ENCODE measurements around the gene MRPL10. TPM values are rescaled to one million over a fixed set of nuclear protein-coding genes. Genes with fewer than 3 reads are reported as not detected.

MRPL10 gene
- total and polyA plus RNA-seq, 10 of the 15 experiments (the other 5 are each of a cell fraction or from before 2014, with no cell fraction given), result 18.9 to 61.9 (median 47.3) TPM

DNA sequence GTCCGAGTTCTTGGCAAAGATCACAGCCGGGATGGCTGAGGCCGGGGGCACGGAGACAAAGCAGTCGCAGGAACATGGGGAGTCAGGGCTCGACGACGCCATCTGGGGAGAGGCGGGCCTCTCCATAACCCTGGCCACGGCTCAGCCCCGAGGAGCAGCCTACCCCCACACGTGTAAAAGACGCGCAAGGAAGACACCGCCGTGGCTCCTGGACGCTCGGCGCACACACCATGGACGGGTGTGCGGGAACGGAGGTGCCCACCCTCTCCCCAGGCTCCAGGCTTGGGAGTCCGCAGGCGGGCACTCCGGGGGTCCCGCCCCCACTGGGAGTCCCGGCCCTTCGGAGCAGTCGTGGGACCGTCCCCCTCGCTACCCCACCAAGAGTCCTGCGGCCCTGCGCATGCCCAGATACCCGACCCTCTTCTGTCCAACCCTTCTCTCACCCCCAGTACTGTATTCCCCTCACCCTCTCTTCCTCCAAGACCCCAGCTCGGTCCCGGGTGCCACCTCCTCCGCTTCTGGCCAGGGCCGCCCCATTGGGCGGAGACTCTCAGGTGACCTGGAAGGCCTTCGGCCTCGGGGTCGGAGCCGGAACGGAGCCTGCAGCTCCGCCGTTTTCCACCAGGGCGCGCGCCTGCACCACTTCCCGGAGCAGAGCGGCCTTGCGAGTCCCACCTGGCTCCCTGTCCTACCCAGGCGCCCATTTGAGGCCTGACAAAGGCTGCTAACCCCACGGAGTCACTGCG, 9.6 kb upstream of the MRPL10 start, which contains the start of gene SCRN2 (continued):
- TF ChIP-seq, protein P1, sequence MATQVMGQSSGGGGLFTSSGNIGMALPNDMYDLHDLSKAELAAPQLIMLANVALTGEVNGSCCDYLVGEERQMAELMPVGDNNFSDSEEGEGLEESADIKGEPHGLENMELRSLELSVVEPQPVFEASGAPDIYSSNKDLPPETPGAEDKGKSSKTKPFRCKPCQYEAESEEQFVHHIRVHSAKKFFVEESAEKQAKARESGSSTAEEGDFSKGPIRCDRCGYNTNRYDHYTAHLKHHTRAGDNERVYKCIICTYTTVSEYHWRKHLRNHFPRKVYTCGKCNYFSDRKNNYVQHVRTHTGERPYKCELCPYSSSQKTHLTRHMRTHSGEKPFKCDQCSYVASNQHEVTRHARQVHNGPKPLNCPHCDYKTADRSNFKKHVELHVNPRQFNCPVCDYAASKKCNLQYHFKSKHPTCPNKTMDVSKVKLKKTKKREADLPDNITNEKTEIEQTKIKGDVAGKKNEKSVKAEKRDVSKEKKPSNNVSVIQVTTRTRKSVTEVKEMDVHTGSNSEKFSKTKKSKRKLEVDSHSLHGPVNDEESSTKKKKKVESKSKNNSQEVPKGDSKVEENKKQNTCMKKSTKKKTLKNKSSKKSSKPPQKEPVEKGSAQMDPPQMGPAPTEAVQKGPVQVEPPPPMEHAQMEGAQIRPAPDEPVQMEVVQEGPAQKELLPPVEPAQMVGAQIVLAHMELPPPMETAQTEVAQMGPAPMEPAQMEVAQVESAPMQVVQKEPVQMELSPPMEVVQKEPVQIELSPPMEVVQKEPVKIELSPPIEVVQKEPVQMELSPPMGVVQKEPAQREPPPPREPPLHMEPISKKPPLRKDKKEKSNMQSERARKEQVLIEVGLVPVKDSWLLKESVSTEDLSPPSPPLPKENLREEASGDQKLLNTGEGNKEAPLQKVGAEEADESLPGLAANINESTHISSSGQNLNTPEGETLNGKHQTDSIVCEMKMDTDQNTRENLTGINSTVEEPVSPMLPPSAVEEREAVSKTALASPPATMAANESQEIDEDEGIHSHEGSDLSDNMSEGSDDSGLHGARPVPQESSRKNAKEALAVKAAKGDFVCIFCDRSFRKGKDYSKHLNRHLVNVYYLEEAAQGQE (IDR thresholded peaks at IDR 0.05; ENCODE audit: low read depth, low read length), result no peak
- no peak for TF ChIP-seq NR2C2 (IDR thresholded peaks at IDR 0.05; ENCODE audit: borderline replicate concordance, control insufficient read depth, insufficient read length, low read depth)
- no peak for TF ChIP-seq SUPT20H (IDR thresholded peaks at IDR 0.05; ENCODE audit: borderline replicate concordance, control insufficient read depth, low read depth, low read length)
- TF ChIP-seq, protein P2, sequence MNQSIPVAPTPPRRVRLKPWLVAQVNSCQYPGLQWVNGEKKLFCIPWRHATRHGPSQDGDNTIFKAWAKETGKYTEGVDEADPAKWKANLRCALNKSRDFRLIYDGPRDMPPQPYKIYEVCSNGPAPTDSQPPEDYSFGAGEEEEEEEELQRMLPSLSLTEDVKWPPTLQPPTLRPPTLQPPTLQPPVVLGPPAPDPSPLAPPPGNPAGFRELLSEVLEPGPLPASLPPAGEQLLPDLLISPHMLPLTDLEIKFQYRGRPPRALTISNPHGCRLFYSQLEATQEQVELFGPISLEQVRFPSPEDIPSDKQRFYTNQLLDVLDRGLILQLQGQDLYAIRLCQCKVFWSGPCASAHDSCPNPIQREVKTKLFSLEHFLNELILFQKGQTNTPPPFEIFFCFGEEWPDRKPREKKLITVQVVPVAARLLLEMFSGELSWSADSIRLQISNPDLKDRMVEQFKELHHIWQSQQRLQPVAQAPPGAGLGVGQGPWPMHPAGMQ (IDR thresholded peaks at IDR 0.05; ENCODE audit: borderline replicate concordance), result no peak
- TF ChIP-seq EED (IDR thresholded peaks at IDR 0.05; ENCODE audit: low read depth), result no peak
- TF ChIP-seq RAD51 (IDR thresholded peaks at IDR 0.05), result peak; percentile 46; the same call in 1 of the 2 replicates
- TF ChIP-seq, protein P3, sequence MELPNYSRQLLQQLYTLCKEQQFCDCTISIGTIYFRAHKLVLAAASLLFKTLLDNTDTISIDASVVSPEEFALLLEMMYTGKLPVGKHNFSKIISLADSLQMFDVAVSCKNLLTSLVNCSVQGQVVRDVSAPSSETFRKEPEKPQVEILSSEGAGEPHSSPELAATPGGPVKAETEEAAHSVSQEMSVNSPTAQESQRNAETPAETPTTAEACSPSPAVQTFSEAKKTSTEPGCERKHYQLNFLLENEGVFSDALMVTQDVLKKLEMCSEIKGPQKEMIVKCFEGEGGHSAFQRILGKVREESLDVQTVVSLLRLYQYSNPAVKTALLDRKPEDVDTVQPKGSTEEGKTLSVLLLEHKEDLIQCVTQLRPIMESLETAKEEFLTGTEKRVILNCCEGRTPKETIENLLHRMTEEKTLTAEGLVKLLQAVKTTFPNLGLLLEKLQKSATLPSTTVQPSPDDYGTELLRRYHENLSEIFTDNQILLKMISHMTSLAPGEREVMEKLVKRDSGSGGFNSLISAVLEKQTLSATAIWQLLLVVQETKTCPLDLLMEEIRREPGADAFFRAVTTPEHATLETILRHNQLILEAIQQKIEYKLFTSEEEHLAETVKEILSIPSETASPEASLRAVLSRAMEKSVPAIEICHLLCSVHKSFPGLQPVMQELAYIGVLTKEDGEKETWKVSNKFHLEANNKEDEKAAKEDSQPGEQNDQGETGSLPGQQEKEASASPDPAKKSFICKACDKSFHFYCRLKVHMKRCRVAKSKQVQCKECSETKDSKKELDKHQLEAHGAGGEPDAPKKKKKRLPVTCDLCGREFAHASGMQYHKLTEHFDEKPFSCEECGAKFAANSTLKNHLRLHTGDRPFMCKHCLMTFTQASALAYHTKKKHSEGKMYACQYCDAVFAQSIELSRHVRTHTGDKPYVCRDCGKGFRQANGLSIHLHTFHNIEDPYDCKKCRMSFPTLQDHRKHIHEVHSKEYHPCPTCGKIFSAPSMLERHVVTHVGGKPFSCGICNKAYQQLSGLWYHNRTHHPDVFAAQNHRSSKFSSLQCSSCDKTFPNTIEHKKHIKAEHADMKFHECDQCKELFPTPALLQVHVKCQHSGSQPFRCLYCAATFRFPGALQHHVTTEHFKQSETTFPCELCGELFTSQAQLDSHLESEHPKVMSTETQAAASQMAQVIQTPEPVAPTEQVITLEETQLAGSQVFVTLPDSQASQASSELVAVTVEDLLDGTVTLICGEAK (IDR thresholded peaks at IDR 0.05; ENCODE audit: borderline replicate concordance), result peak; percentile 53; the same call in 1 of the 2 replicates
- TF ChIP-seq PAX8 (IDR thresholded peaks at IDR 0.05), result no peak
- TF ChIP-seq, protein P4, sequence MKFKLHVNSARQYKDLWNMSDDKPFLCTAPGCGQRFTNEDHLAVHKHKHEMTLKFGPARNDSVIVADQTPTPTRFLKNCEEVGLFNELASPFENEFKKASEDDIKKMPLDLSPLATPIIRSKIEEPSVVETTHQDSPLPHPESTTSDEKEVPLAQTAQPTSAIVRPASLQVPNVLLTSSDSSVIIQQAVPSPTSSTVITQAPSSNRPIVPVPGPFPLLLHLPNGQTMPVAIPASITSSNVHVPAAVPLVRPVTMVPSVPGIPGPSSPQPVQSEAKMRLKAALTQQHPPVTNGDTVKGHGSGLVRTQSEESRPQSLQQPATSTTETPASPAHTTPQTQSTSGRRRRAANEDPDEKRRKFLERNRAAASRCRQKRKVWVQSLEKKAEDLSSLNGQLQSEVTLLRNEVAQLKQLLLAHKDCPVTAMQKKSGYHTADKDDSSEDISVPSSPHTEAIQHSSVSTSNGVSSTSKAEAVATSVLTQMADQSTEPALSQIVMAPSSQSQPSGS (IDR thresholded peaks at IDR 0.05; ENCODE audit: low read length), result no peak
- TF ChIP-seq, protein P5, sequence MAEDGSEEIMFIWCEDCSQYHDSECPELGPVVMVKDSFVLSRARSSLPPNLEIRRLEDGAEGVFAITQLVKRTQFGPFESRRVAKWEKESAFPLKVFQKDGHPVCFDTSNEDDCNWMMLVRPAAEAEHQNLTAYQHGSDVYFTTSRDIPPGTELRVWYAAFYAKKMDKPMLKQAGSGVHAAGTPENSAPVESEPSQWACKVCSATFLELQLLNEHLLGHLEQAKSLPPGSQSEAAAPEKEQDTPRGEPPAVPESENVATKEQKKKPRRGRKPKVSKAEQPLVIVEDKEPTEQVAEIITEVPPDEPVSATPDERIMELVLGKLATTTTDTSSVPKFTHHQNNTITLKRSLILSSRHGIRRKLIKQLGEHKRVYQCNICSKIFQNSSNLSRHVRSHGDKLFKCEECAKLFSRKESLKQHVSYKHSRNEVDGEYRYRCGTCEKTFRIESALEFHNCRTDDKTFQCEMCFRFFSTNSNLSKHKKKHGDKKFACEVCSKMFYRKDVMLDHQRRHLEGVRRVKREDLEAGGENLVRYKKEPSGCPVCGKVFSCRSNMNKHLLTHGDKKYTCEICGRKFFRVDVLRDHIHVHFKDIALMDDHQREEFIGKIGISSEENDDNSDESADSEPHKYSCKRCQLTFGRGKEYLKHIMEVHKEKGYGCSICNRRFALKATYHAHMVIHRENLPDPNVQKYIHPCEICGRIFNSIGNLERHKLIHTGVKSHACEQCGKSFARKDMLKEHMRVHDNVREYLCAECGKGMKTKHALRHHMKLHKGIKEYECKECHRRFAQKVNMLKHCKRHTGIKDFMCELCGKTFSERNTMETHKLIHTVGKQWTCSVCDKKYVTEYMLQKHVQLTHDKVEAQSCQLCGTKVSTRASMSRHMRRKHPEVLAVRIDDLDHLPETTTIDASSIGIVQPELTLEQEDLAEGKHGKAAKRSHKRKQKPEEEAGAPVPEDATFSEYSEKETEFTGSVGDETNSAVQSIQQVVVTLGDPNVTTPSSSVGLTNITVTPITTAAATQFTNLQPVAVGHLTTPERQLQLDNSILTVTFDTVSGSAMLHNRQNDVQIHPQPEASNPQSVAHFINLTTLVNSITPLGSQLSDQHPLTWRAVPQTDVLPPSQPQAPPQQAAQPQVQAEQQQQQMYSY (CRISPR knock-in tag; IDR thresholded peaks at IDR 0.05), result no peak
- no peak for TF ChIP-seq ASH2L (IDR thresholded peaks at IDR 0.05; ENCODE audit: borderline replicate concordance, low read depth)
- TF ChIP-seq MTA2 (IDR thresholded peaks at IDR 0.05; ENCODE audit: low read depth), result peak; percentile 63; the same call in 1 of the 2 replicates
- TF ChIP-seq ZNF217 (IDR thresholded peaks at IDR 0.05), result no peak
- TF ChIP-seq KAT2A (conservative IDR thresholded peaks at IDR 0.05; ENCODE audit: control insufficient read depth, low read depth, low read length), result no peak
